Measurements from ENCODE around the gene UBE2Q2. TPM values are rescaled to one million over a fixed set of nuclear protein-coding genes. Genes with fewer than 3 reads are reported as not detected.

Gene UBE2Q2
- polyA plus RNA-seq, 1 experiment: 56.8 TPM

DNA sequence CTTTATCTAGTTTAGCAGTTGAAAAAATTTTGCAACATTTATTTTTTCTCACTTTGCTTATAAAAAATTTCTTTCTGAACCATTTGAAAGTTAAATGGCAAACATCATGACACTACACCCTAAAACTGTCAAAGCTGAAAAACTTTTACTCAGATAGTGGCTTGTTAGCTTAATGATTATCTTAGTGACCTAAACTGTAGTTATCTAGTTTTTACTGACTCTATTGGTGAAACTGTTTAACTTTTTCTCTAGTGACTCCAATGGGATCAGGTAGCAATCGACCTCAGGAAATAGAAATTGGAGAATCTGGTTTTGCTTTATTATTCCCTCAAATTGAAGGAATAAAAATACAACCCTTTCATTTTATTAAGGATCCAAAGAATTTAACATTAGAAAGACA, 73.7 kb downstream of the UBE2Q2 start:
- TF ChIP-seq, protein P1, sequence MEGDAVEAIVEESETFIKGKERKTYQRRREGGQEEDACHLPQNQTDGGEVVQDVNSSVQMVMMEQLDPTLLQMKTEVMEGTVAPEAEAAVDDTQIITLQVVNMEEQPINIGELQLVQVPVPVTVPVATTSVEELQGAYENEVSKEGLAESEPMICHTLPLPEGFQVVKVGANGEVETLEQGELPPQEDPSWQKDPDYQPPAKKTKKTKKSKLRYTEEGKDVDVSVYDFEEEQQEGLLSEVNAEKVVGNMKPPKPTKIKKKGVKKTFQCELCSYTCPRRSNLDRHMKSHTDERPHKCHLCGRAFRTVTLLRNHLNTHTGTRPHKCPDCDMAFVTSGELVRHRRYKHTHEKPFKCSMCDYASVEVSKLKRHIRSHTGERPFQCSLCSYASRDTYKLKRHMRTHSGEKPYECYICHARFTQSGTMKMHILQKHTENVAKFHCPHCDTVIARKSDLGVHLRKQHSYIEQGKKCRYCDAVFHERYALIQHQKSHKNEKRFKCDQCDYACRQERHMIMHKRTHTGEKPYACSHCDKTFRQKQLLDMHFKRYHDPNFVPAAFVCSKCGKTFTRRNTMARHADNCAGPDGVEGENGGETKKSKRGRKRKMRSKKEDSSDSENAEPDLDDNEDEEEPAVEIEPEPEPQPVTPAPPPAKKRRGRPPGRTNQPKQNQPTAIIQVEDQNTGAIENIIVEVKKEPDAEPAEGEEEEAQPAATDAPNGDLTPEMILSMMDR (IDR thresholded peaks at IDR 0.05; ENCODE audit: low read depth, low read length): no peak
- Histone ChIP-seq H3K4me3 (ENCODE audit: low read depth, low read length) (no peak overlapping the region), H3K27ac (ENCODE audit: low read depth, low read length) (no peak overlapping the region), H3K9me3 (ENCODE audit: control insufficient read depth, insufficient read depth, low read length) (no peaks in the 10 kb centered on the region), H3K27me3 (ENCODE audit: control insufficient read depth, insufficient read depth, low read length) (no peaks in the 10 kb centered on the region)
- no peak for DNase-seq (ENCODE audit: low read depth, low spot score)
- CTCF ChIA-PET: no interaction called here
- POLR2A ChIA-PET: no interaction called here

DNA sequence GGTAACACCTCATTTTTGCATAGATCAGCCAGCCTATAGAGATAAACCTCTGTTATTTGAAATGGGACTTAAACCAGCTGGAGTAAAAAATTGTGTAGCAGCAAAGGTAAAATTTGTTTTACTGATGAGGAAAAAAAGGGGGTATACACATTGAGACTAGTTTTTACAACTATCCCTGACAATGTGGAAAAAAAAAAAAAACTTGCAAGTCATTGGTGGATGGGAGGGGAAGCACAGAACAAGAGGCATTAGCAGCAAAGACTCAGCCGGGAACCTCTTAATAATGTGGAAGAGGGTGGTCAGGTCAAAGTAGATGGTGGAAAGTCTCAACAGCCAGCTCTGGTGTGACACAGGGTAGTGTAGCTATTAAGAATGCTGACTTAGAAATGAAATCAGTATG, 74.9 kb downstream of the UBE2Q2 start:
- Histone ChIP-seq H3K27ac (ENCODE audit: low read depth, low read length) (no peak overlapping the region), H3K4me3 (ENCODE audit: low read depth, low read length) (no peak overlapping the region), H3K27me3 (ENCODE audit: control insufficient read depth, insufficient read depth, low read length) (no peaks in the 10 kb centered on the region), H3K9me3 (ENCODE audit: control insufficient read depth, insufficient read depth, low read length) (no peaks in the 10 kb centered on the region)
- DNase-seq (ENCODE audit: low read depth, low spot score): no peak
- POLR2A ChIA-PET: no interaction called here
- CTCF ChIA-PET: no interaction called here
- TF ChIP-seq, protein P1 (IDR thresholded peaks at IDR 0.05; ENCODE audit: low read depth, low read length): no peak

DNA sequence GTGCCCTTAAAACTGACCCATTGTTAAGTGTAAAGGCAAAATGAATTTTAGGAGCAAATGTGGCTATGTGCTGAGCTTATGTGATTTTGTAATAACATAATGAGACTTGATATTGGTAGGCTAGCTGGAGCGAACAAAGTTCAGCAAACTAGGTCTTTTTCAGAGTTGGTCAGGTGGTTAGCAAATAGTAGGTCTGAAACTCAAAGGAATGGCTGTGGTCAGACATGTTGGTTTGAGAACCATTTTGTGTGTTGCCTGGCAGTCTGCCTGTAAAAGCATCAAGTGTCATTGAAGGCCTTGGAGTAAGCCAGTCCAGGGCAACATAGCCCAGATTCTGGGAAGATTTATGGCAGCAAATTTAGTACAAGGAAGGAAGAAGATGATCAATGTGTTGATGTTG, 76.8 kb downstream of the UBE2Q2 start:
- Histone ChIP-seq H3K4me3 (ENCODE audit: low read depth, low read length) (no peak overlapping the region), H3K27me3 (ENCODE audit: control insufficient read depth, insufficient read depth, low read length) (no peaks in the 10 kb centered on the region), H3K27ac (ENCODE audit: low read depth, low read length) (no peak overlapping the region), H3K9me3 (ENCODE audit: control insufficient read depth, insufficient read depth, low read length) (no peaks in the 10 kb centered on the region)
- ChIA-PET CTCF (no interaction called here), POLR2A (no interaction called here)
- TF ChIP-seq, protein P1 (IDR thresholded peaks at IDR 0.05; ENCODE audit: low read depth, low read length): no peak
- DNase-seq (ENCODE audit: low read depth, low spot score): no peak

DNA sequence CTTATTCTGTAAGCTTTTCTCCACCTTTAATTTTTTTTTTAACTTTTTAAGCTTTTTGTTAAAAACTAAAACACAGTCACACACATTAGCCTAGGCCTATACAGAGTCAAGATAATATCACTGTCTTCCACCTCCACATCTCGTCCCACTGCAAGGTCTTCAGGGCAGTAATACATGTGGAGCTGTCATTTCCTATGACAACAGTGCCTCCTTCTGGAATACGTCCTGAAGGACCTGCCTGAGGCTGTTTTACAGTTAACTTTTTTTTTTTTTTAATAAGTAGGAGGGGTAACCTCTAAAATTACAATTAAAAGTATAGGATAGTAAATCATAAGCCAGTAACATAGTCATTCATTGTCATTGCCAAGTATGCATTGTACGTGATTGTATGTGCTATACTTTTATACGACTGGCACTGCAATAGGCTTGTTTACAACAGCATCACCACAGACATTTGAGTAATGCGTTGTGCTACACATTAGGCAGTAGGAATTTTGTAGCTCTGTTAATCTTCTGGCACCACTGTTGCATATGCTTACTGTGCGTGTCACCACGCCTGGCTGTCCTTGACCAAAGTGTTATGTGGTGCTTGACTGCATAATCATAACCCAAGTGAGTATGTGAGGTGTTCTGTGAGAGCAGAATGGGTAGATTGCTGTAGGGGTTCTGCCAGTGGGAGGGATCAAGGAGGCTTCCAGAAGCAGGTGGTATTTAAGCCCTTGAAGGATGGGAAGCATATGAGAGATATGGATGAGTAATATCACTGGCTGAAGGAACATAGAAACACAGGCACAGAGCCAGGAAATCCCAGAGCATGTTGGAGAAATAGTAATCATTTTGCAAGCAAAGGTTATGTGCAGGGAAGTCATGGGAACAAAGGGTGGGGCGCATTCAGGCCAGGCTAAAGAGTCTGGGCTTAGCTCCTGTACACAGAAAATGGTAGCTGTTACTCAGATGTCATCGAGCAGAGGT, 78.8 kb downstream of the UBE2Q2 start:
- no peak for DNase-seq (ENCODE audit: low read depth, low spot score)
- CTCF ChIA-PET: interaction anchor here (0.5 to 1.5 kb wide), 13 partner anchors 9 to 236 kb away, joined by 3 to 6 read pairs (median 4); no protein-coding TSS in a partner anchor
- Histone ChIP-seq H3K27me3 (ENCODE audit: control insufficient read depth, insufficient read depth, low read length) (no peaks in the 10 kb centered on the region), H3K9me3 (ENCODE audit: control insufficient read depth, insufficient read depth, low read length) (no peaks in the 10 kb centered on the region), H3K4me3 (ENCODE audit: low read depth, low read length) (no peak overlapping the region), H3K27ac (ENCODE audit: low read depth, low read length) (no peak overlapping the region)
- POLR2A ChIA-PET: no interaction called here
- TF ChIP-seq, protein P1 (IDR thresholded peaks at IDR 0.05; ENCODE audit: low read depth, low read length): peak; percentile 41

DNA sequence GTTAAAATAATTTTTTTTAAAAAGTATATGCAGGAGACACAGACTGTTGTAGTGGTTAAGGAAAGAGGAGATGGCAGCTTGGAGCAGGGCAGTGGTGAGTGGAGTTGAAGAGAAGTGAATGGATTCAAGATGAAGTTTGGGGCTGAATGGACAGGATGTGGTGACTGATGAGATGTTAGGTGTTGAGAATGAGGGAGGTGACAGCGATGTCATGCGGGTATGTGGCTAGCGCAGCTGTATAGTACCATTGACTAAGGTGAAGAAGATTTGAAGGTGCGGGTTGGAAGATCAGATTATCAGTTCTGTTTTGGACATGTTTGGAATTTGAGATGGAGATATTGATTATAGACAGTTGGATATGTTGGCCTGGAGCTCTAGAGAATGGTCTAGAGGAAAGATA, 80.5 kb downstream of the UBE2Q2 start:
- TF ChIP-seq, protein P1 (IDR thresholded peaks at IDR 0.05; ENCODE audit: low read depth, low read length): no peak
- DNase-seq (ENCODE audit: low read depth, low spot score): no peak
- ChIA-PET POLR2A (no interaction called here), CTCF (interaction anchor here (0.9 kb wide), 1 partner anchor 215 kb away, joined by 3 read pairs; no protein-coding TSS in a partner anchor)
- Histone ChIP-seq H3K27me3 (ENCODE audit: control insufficient read depth, insufficient read depth, low read length) (no peaks in the 10 kb centered on the region), H3K4me3 (ENCODE audit: low read depth, low read length) (no peak overlapping the region), H3K9me3 (ENCODE audit: control insufficient read depth, insufficient read depth, low read length) (no peaks in the 10 kb centered on the region), H3K27ac (ENCODE audit: low read depth, low read length) (no peak overlapping the region)

All from AG04450 (cell line).